ENCODE measurements around the gene SAGE1. TPM values are rescaled to one million over a fixed set of nuclear protein-coding genes. Genes with fewer than 3 reads are reported as not detected.
"Not testable (repeated sequence)": the region's sequence is repeated elsewhere in the genome, so short reads cannot be mapped to it uniquely, and the experiment has no call there.

SAGE1 gene
- total RNA-seq (2021): not detected in 2 replicates
- long read RNA-seq: 0 reads

- Mint-ChIP-seq H3K36me3 (ENCODE audit: insufficient read depth in 1 of 3, low read depth in 3 of 3) (peaks cover 3 to 20% (median 5%) of the 10 kb centered on the region in 3 experiments; a peak in 6 of 7 replicates), H3K4me1 (no peaks in the 10 kb centered on the region), H3K27me3 (ENCODE audit: low read depth) (no peaks in the 10 kb centered on the region; the same call in none of the 2 replicates), H3K9me3 (peaks cover 66 to 83% of the 10 kb centered on the region in 2 experiments), H3K4me3 (no peak within 1 kb of the TSS), H3K27ac (no peak within 1 kb of the TSS; a peak in 1 of 7 replicates)
- no peaks in the 10 kb centered on the region for H3K23me2 ChIP-seq (ENCODE audit: insufficient read length, low read depth, low read length, poor library complexity, severe bottlenecking)
- H4K20me1 ChIP-seq (ENCODE audit: control insufficient read depth, insufficient read depth, insufficient read length): no peaks in the 10 kb centered on the region
- no peak within 1 kb of the TSS for H4K5ac ChIP-seq (ENCODE audit: insufficient read length, low read depth, low read length)
- no peak within 1 kb of the TSS for H3K27ac ChIP-seq (ENCODE audit: insufficient read length, low read depth, low read length)
- no peak within 1 kb of the TSS for H4K8ac ChIP-seq (replicated peaks; ENCODE audit: insufficient read length, low read depth, low read length)
- DNase-seq: peak; percentile 37
- H3K18ac ChIP-seq (ENCODE audit: insufficient read length, low read depth, low read length): no peak within 1 kb of the TSS
- no peak within 1 kb of the TSS for H3T11ph ChIP-seq (ENCODE audit: low read length)
- H3K9ac ChIP-seq (ENCODE audit: extremely low read depth, insufficient read length, low read length): no peak within 1 kb of the TSS
- TF ChIP-seq CTCF (conservative IDR thresholded peaks at IDR 0.05): no peak
- H2BK15ac ChIP-seq (ENCODE audit: low read depth, low read length): no peak within 1 kb of the TSS
- no peak within 1 kb of the TSS for H2AFZ ChIP-seq (ENCODE audit: low read length)
- no peak within 1 kb of the TSS for H4K91ac ChIP-seq (ENCODE audit: insufficient read length, low read depth, low read length)
- no peaks in the 10 kb centered on the region for H3K4me1 ChIP-seq (ENCODE audit: insufficient read depth, low read length)
- H3K27me3 ChIP-seq (ENCODE audit: insufficient read depth, low read length): no peaks in the 10 kb centered on the region
- H3K79me1 ChIP-seq (ENCODE audit: insufficient read depth, low read depth, low read length, poor library complexity, severe bottlenecking): no peaks in the 10 kb centered on the region
- no peak within 1 kb of the TSS for H3K23ac ChIP-seq (ENCODE audit: insufficient read length, low read depth, low read length)
- peaks cover 72% of the 10 kb centered on the region for H3K9me3 ChIP-seq (ENCODE audit: control insufficient read depth, low read depth, low read length)
- H3K4ac ChIP-seq (ENCODE audit: low read depth, low read length): no peak within 1 kb of the TSS
- no peaks in the 10 kb centered on the region for H3K79me2 ChIP-seq (ENCODE audit: insufficient read depth, low read length)
- H2BK20ac ChIP-seq (ENCODE audit: low read depth, low read length, poor library complexity, severe bottlenecking): no peak within 1 kb of the TSS
- no peak within 1 kb of the TSS for H2AK5ac ChIP-seq (ENCODE audit: insufficient read length, low read length)
- H2BK5ac ChIP-seq (ENCODE audit: insufficient read length, low read length): no peak within 1 kb of the TSS
- no peak within 1 kb of the TSS for H3K14ac ChIP-seq (ENCODE audit: insufficient read depth, low read length)
- no peak within 1 kb of the TSS for H2BK120ac ChIP-seq (ENCODE audit: low read depth, low read length, poor library complexity, severe bottlenecking)
- no peak within 1 kb of the TSS for H3K56ac ChIP-seq (ENCODE audit: insufficient read length, low read depth, low read length)
- no CpG with 5 or more reads among the region's 22 CpGs for WGBS (ENCODE audit: extremely low coverage, insufficient read length, low lambda C conversion rate)
- H2BK12ac ChIP-seq (ENCODE audit: insufficient read length, low read depth, low read length): no peak within 1 kb of the TSS
- H3K4me2 ChIP-seq (ENCODE audit: insufficient read depth, insufficient read length, low read length): no peak within 1 kb of the TSS
Observed at GRCh38 chrX:135893294-135893817, at the start of gene SAGE1, which contains the start of gene CT45A10. Gene SAGE1 (plus strand): TSS chrX:135893716. CDS start chrX:135896243, 2,527 bp downstream. Gene CT45A10 (minus strand): TSS chrX:135893444. CDS start chrX:135885344, 8,100 bp downstream.

- not testable (repeated sequence) for H2BK20ac ChIP-seq (ENCODE audit: low read depth, low read length, poor library complexity, severe bottlenecking); H3T11ph ChIP-seq (ENCODE audit: low read length); H3K79me1 ChIP-seq (ENCODE audit: insufficient read depth, low read depth, low read length, poor library complexity, severe bottlenecking); H3K27me3 Mint-ChIP-seq (ENCODE audit: low read depth); H3K27me3 ChIP-seq (ENCODE audit: insufficient read depth, low read length); H3K14ac ChIP-seq (ENCODE audit: insufficient read depth, low read length); H3K4me1 ChIP-seq (ENCODE audit: insufficient read depth, low read length); H3K27ac Mint-ChIP-seq; H3K9ac ChIP-seq (ENCODE audit: extremely low read depth, insufficient read length, low read length); H4K20me1 ChIP-seq (ENCODE audit: control insufficient read depth, insufficient read depth, insufficient read length); H3K4me3 Mint-ChIP-seq; H2AK5ac ChIP-seq (ENCODE audit: insufficient read length, low read length); H3K4me1 Mint-ChIP-seq; H2BK15ac ChIP-seq (ENCODE audit: low read depth, low read length); H2BK5ac ChIP-seq (ENCODE audit: insufficient read length, low read length); H3K23ac ChIP-seq (ENCODE audit: insufficient read length, low read depth, low read length); H4K8ac ChIP-seq (replicated peaks; ENCODE audit: insufficient read length, low read depth, low read length); H3K4ac ChIP-seq (ENCODE audit: low read depth, low read length); H4K5ac ChIP-seq (ENCODE audit: insufficient read length, low read depth, low read length); H3K56ac ChIP-seq (ENCODE audit: insufficient read length, low read depth, low read length); H3K9me3 Mint-ChIP-seq; H3K4me2 ChIP-seq (ENCODE audit: insufficient read depth, insufficient read length, low read length); H2BK120ac ChIP-seq (ENCODE audit: low read depth, low read length, poor library complexity, severe bottlenecking); H3K79me2 ChIP-seq (ENCODE audit: insufficient read depth, low read length); H3K36me3 Mint-ChIP-seq (ENCODE audit: insufficient read depth in 1 of 3, low read depth in 3 of 3); H2AFZ ChIP-seq (ENCODE audit: low read length); H3K18ac ChIP-seq (ENCODE audit: insufficient read length, low read depth, low read length); H4K91ac ChIP-seq (ENCODE audit: insufficient read length, low read depth, low read length); H3K27ac ChIP-seq (ENCODE audit: insufficient read length, low read depth, low read length); H3K23me2 ChIP-seq (ENCODE audit: insufficient read length, low read depth, low read length, poor library complexity, severe bottlenecking); DNase-seq; H2BK12ac ChIP-seq (ENCODE audit: insufficient read length, low read depth, low read length); H3K9me3 ChIP-seq (ENCODE audit: control insufficient read depth, low read depth, low read length)
- no CpG with 5 or more reads among the region's 17 CpGs for WGBS (ENCODE audit: extremely low coverage, insufficient read length, low lambda C conversion rate)
Observed at GRCh38 chrX:135854438-135854837, 39.1 kb upstream of the SAGE1 start, which contains the start of gene CT45A8. Gene CT45A8 (minus strand): TSS chrX:135854538. CDS start chrX:135850783, 3,755 bp downstream.
